Heart left ventricle (tissue), 13 donors: ENCODE data around the gene KLHL13.

Experiments
- CTCF ChIP-seq, 12 donors: fragments of 200-600 bp; sonication (generic) in 4 of 12; IDR thresholded peaks; one replicate each; pipeline versions ENCODE4 v1.5.0 to v1.8.0; 2018 to 2022; ENCODE audit warnings: antibody characterized with exemption in 12 of 12, mild to moderate bottlenecking in 5 of 12
- POLR2A ChIP-seq, 2 donors: fragments of 450-650 bp; IDR thresholded peaks; one replicate each; pipeline ENCODE4 v1.6.1; 2017; ENCODE audit warnings: antibody characterized with exemption in 2 of 2, mild to moderate bottlenecking in 2 of 2, moderate library complexity in 2 of 2
- donor health status: ischemic (EF 13 %, LVEDD 7.1; RV severe dilation, severe dysfunction).
- donor health status: DM: no; HTN: yes; CAD: no.
- donor health status: DM: no; HTN: no; CAD: no.
- donor health status: ischemic (EF 25% LVEDD 6.9; RV normal size, moderate dysfunction).
- donor health status: ischemic (EF 25% LVEDD 5.7; RV mildly dilated, moderate dysfunction).
- donor health status: ischemic (EF 35%, LVEDD 5.7; RV mildly dilated, moderate dysfunction).
- donor health status: nonischemic (EF 11% LVEDD 7.7; RV severe dilation, severe dysfunction).
- donor health status: DM: yes; HTN: yes; CAD: no.
- donor health status: PGD.
- donor health status: ischemic (EF 29% LVEDD 5.4; RV normal size, mild dysfunction).
- donor health status: nonischemic (EF 23%, LVEDD 6.1; RV moderate dilation, normal function).

GRCh38 chrX:117919755-117920154, 196.9 kb downstream of the KLHL13 start:
- TF ChIP-seq CTCF (IDR thresholded peaks at IDR 0.05) (no peak), POLR2A (IDR thresholded peaks at IDR 0.05) (no peak)
